Measurements from ENCODE around the gene CCDC47. TPM values are rescaled to one million over a fixed set of nuclear protein-coding genes. Genes with fewer than 3 reads are reported as not detected.
A peak's percentile ranks its signal among the peaks of the same experiment; 100 is the strongest.

The CCDC47 gene
- total RNA-seq, 1 experiment from 2014 or later, result 147 TPM

DNA sequence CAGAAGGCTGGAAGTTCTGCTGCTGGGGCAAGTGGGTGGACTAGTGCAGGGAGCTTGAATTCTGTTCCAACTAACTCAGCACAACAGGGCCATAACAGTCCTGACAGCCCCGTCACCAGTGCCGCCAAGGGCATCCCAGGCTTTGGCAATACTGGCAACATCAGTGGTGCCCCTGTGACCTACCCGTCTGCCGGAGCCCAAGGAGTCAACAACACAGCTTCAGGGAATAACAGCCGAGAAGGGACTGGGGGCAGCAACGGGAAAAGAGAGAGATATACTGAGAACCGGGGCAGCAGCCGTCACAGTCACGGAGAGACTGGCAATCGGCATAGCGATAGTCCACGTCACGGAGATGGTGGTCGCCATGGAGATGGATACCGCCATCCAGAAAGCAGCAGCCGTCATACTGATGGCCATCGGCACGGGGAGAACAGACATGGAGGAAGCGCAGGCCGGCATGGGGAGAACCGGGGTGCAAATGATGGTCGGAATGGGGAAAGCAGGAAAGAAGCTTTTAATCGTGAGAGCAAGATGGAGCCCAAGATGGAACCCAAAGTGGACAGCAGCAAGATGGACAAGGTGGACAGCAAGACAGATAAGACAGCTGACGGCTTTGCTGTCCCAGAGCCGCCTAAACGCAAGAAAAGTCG lies 44.5 kb upstream of the CCDC47 start:
- Histone ChIP-seq H3K27me3 (ENCODE audit: low read length) (no peaks in the 10 kb centered on the region), H3K4me3 (ENCODE audit: low read length) (no peak overlapping the region), H3K9me3 (ENCODE audit: low read length) (no peaks in the 10 kb centered on the region), H3F3A (ENCODE audit: low read length, unreplicated experiment) (peaks cover 12% of the 10 kb centered on the region), H3K4me1 (ENCODE audit: insufficient read depth, low read length) (no peaks in the 10 kb centered on the region), H4K20me1 (ENCODE audit: low read length) (0 out of 2 replicates have a peak, but pooled peaks cover 7% of the 10 kb centered on the region), H3K36me3 (ENCODE audit: low read depth, low read length) (peaks cover 93% of the 10 kb centered on the region), H3K27ac (ENCODE audit: low read length) (no peak overlapping the region), H3K9me2 (replicated peaks; ENCODE audit: low read length) (no peaks in the 10 kb centered on the region), H3K9ac (ENCODE audit: low read length) (no peak overlapping the region), H3K4me2 (ENCODE audit: low read length) (no peak overlapping the region), H2AFZ (ENCODE audit: low read length) (no peak overlapping the region), H3K79me2 (ENCODE audit: low read length) (peaks cover 10% of the 10 kb centered on the region; the same call in 1 of the 2 replicates)
- ATAC-seq (no peak), DNase-seq (no peak)
- TF ChIP-seq EZH2 (IDR thresholded peaks at IDR 0.05; ENCODE audit: low read length, unreplicated experiment) (no peak), EZH2phosphoT487 (IDR thresholded peaks at IDR 0.05; ENCODE audit: borderline replicate concordance, low read length) (no peak)
- TF ChIP-seq, protein P1, sequence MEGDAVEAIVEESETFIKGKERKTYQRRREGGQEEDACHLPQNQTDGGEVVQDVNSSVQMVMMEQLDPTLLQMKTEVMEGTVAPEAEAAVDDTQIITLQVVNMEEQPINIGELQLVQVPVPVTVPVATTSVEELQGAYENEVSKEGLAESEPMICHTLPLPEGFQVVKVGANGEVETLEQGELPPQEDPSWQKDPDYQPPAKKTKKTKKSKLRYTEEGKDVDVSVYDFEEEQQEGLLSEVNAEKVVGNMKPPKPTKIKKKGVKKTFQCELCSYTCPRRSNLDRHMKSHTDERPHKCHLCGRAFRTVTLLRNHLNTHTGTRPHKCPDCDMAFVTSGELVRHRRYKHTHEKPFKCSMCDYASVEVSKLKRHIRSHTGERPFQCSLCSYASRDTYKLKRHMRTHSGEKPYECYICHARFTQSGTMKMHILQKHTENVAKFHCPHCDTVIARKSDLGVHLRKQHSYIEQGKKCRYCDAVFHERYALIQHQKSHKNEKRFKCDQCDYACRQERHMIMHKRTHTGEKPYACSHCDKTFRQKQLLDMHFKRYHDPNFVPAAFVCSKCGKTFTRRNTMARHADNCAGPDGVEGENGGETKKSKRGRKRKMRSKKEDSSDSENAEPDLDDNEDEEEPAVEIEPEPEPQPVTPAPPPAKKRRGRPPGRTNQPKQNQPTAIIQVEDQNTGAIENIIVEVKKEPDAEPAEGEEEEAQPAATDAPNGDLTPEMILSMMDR (conservative IDR thresholded peaks at IDR 0.05; ENCODE audit: low read depth, low read length), result no peak
- POLR2A ChIA-PET (ENCODE audit: unreplicated experiment), result no interaction called here
- BruUV-seq (replicated peaks), result TSS peak; percentile 39
- intact Hi-C loops (cut with micrococcal nuclease), result no loop called here
- CTCF ChIA-PET, result no interaction called here

DNA sequence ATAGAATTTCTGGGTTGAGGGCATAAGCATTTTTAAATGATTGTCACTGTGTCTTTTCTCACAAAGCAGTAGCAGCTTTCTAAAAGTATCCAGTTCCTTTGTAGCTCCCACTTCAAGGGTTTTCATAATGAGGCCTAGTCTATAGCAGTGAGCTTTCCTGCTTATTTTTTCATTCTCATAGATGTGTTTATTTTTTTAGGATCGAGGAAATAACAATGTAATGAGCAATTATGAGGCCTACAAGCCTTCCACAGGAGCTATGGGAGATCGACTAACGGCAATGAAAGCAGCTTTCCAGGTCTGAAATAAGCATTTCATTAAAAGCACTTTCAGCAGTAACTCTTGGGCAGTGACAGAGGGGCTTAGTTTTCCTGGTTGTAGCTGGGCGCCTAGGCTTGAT lies 43.3 kb upstream of the CCDC47 start:
- no peaks in the 10 kb centered on the region for H3K9me3 ChIP-seq (ENCODE audit: low read length)
- H3K79me2 ChIP-seq (ENCODE audit: low read length), result peaks cover 6% of the 10 kb centered on the region; the same call in 1 of the 2 replicates
- 0 out of 2 replicates have a peak, but pooled peaks cover 7% of the 10 kb centered on the region for H4K20me1 ChIP-seq (ENCODE audit: low read length)
- no peak overlapping the region for H3K9ac ChIP-seq (ENCODE audit: low read length)
- H3F3A ChIP-seq (ENCODE audit: low read length, unreplicated experiment), result peaks cover 12% of the 10 kb centered on the region
- ChIA-PET CTCF (no interaction called here), POLR2A (ENCODE audit: unreplicated experiment) (no interaction called here)
- no peak overlapping the region for H3K27ac ChIP-seq (ENCODE audit: low read length)
- H3K4me3 ChIP-seq (ENCODE audit: low read length), result no peak overlapping the region
- no peak overlapping the region for H3K4me2 ChIP-seq (ENCODE audit: low read length)
- no peaks in the 10 kb centered on the region for H3K9me2 ChIP-seq (replicated peaks; ENCODE audit: low read length)
- H3K4me1 ChIP-seq (ENCODE audit: insufficient read depth, low read length), result no peaks in the 10 kb centered on the region
- no peak for ATAC-seq
- intact Hi-C loops (cut with micrococcal nuclease), result no loop called here
- no peak overlapping the region for H2AFZ ChIP-seq (ENCODE audit: low read length)
- TF ChIP-seq, protein P1 (conservative IDR thresholded peaks at IDR 0.05; ENCODE audit: low read depth, low read length), result no peak
- no peak for TF ChIP-seq EZH2phosphoT487 (IDR thresholded peaks at IDR 0.05; ENCODE audit: borderline replicate concordance, low read length)
- no peak for TF ChIP-seq EZH2 (IDR thresholded peaks at IDR 0.05; ENCODE audit: low read length, unreplicated experiment)
- no peaks in the 10 kb centered on the region for H3K27me3 ChIP-seq (ENCODE audit: low read length)
- peaks cover 91% of the 10 kb centered on the region for H3K36me3 ChIP-seq (ENCODE audit: low read depth, low read length)
- no TSS peak for BruUV-seq (replicated peaks)
- DNase-seq, result no peak

DNA sequence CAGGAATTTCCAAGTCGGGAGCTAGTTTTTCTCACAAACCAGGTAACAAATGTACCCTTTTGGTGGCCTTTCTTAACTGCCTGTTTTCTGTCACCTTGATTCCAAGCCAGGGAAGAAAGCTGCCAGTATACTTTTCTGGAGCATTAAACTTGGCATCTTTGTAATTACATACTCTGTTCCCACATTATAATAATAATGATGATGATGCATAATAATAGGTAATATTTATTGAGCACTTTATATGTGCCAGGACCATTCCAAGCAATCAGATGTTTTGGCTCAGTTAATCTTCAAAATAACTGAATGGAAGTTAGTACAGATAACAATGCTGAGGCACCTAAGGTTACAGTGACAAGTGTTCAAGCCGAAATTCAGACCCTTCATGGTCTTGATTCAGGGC lies 42.7 kb upstream of the CCDC47 start:
- 0 out of 2 replicates have a peak, but pooled peaks cover 4% of the 10 kb centered on the region for H3K79me2 ChIP-seq (ENCODE audit: low read length)
- POLR2A ChIA-PET (ENCODE audit: unreplicated experiment), result no interaction called here

More for the DNA sequence above, 42.7 kb upstream of the CCDC47 start:
- H3K27ac ChIP-seq (ENCODE audit: low read length), result no peak overlapping the region
- H3K9me3 ChIP-seq (ENCODE audit: low read length), result no peaks in the 10 kb centered on the region
- H3F3A ChIP-seq (ENCODE audit: low read length, unreplicated experiment), result peaks cover 12% of the 10 kb centered on the region
- no peak overlapping the region for H3K9ac ChIP-seq (ENCODE audit: low read length)
- BruUV-seq (replicated peaks), result no TSS peak
- no peak overlapping the region for H3K4me3 ChIP-seq (ENCODE audit: low read length)
- H4K20me1 ChIP-seq (ENCODE audit: low read length), result 0 out of 2 replicates have a peak, but pooled peaks cover 7% of the 10 kb centered on the region
- no peak for ATAC-seq
- intact Hi-C loops (cut with micrococcal nuclease), result no loop called here
- H2AFZ ChIP-seq (ENCODE audit: low read length), result no peak overlapping the region
- no peaks in the 10 kb centered on the region for H3K27me3 ChIP-seq (ENCODE audit: low read length)
- peaks cover 91% of the 10 kb centered on the region for H3K36me3 ChIP-seq (ENCODE audit: low read depth, low read length)
- no peaks in the 10 kb centered on the region for H3K4me1 ChIP-seq (ENCODE audit: insufficient read depth, low read length)
- TF ChIP-seq EZH2phosphoT487 (IDR thresholded peaks at IDR 0.05; ENCODE audit: borderline replicate concordance, low read length) (no peak), EZH2 (IDR thresholded peaks at IDR 0.05; ENCODE audit: low read length, unreplicated experiment) (no peak)
- TF ChIP-seq, protein P1 (conservative IDR thresholded peaks at IDR 0.05; ENCODE audit: low read depth, low read length), result no peak
- no peak overlapping the region for H3K4me2 ChIP-seq (ENCODE audit: low read length)
- CTCF ChIA-PET, result no interaction called here
- no peak for DNase-seq
- H3K9me2 ChIP-seq (replicated peaks; ENCODE audit: low read length), result no peaks in the 10 kb centered on the region
